Aorta (tissue), 5 donors: Measurements from ENCODE around the gene RPS4Y1. TPM values are rescaled to one million over a fixed set of nuclear protein-coding genes. Genes with fewer than 3 reads are reported as not detected.
"Not testable (repeated sequence)": the region's sequence is repeated elsewhere in the genome, so short reads cannot be mapped to it uniquely, and the experiment has no call there.

Experiments used
- ATAC-seq: fragments of 200-7000 bp; cut with Tn5 transposase; one replicate; pipeline ENCODE4 v1.9.1; 2022; ENCODE audit warnings: moderate library complexity; ENCODE audit not compliant: low FRiP score
- DNase-seq, 2 donors: peaks; one replicate each; pipeline ENCODE4 v3.0.0-alpha.2; 2020
- H3K27ac ChIP-seq, 2 donors: one replicate each; pipeline ENCODE4 v1.5.1; 2013; ENCODE audit warnings: low read length in 2 of 2, mild to moderate bottlenecking in 2 of 2, moderate library complexity in 2 of 2, control low read depth in 1 of 2, inconsistent platforms in 1 of 2, low read depth in 1 of 2
- H3K27me3 ChIP-seq, 2 donors: one replicate each; pipeline ENCODE4 v1.6.1; 2013; ENCODE audit warnings: control low read depth in 1 of 2, low read length in 1 of 2, mild to moderate bottlenecking in 1 of 2, moderate library complexity in 1 of 2; ENCODE audit not compliant: insufficient read depth in 2 of 2, control insufficient read depth in 1 of 2
- H3K36me3 ChIP-seq, 2 donors: one replicate each; pipeline ENCODE4 v1.6.1; 2013; ENCODE audit warnings: control low read depth in 1 of 2, low read length in 1 of 2, mild to moderate bottlenecking in 1 of 2; ENCODE audit not compliant: insufficient read depth in 2 of 2, control insufficient read depth in 1 of 2
- H3K4me1 ChIP-seq, 2 donors: one replicate each; pipeline ENCODE4 v1.6.1; 2013; ENCODE audit warnings: low read length in 2 of 2, control low read depth in 1 of 2, mild to moderate bottlenecking in 1 of 2, moderate library complexity in 1 of 2; ENCODE audit not compliant: insufficient read depth in 2 of 2, control insufficient read depth in 1 of 2
- H3K4me3 ChIP-seq, 2 donors: one replicate each; pipeline ENCODE4 v1.5.1; 2013; ENCODE audit warnings: low read length in 2 of 2, control low read depth in 1 of 2, mild to moderate bottlenecking in 1 of 2
- H3K9me3 ChIP-seq: one replicate; pipeline ENCODE4 v1.6.1; 2013; ENCODE audit warnings: mild to moderate bottlenecking, low read length; ENCODE audit not compliant: control insufficient read depth
- WGBS, 2 donors: extraction: QIAGEN DNeasy Blood & Tissue Kit; methylation state at CpG; one replicate each; pipeline ENCODE4 v1.1.7; 2013; 5-methylcytosine and 5-hydroxymethylcytosine counted together
- intact Hi-C, 2 donors: fragments of 100-400 bp; cut with DNase I; formaldehyde crosslinking; loops; one replicate each; pipeline versions ENCODE4 v1.14.2 to v1.15.0; 2022
- polyA plus RNA-seq, 2 donors: library from polyadenylated mRNA; stranded (reverse); fragments of 200-250 nt; gene quantifications; one replicate each; pipeline ENCODE4 v1.2.3, GENCODE V29; 2013
- total RNA-seq, 2 donors: library from RNA; stranded (reverse); fragmentation: NEBNext Ultra II Directional; extraction: Animal tissue kit (Norgen Biotek cat#: 25700); gene quantifications; one replicate each; pipeline ENCODE4 v1.2.1, GENCODE V29; 2021
- donor health status: healthy with polysubstance abuse.
- donor health status: Bipolar disorder and iron deficiency.
- donor health status: DM: no; HTN: no; CAD: no.
- donor health status: DM: no; HTN: no; CAD: no.
- donor health status: DM: yes; HTN: yes; CAD: no.

RPS4Y1 gene
- total and polyA plus RNA-seq, 4 donors = 0.23 to 479 TPM; not detected in 2

- no peaks in the 10 kb centered on the region for H3K27me3 ChIP-seq
- no peak for ATAC-seq
- H3K36me3 ChIP-seq = no peaks in the 10 kb centered on the region
- no peak for DNase-seq
- WGBS, 2 donors = 15% methylated on average over 2 of the region's 2 CpGs; no CpG with 5 or more reads in 1 of the 2 donors
- no peak overlapping the region for H3K4me3 ChIP-seq
- H3K27ac ChIP-seq = no peak overlapping the region
- no peaks in the 10 kb centered on the region for H3K4me1 ChIP-seq
- no peaks in the 10 kb centered on the region for H3K9me3 ChIP-seq
- intact Hi-C loops = no loop called here
Observed at GRCh38 chrY:2866581-2866980, 25.2 kb downstream of the RPS4Y1 start.

GRCh38 chrY:2867469-2867868 is 26.1 kb downstream of the RPS4Y1 start:
- ATAC-seq (no peak), DNase-seq (no peak)
- Histone ChIP-seq H3K27ac (no peak overlapping the region), H3K27me3 (no peaks in the 10 kb centered on the region), H3K9me3 (no peaks in the 10 kb centered on the region), H3K4me3 (no peak overlapping the region), H3K4me1 (no peaks in the 10 kb centered on the region), H3K36me3 (no peaks in the 10 kb centered on the region)
- WGBS, 2 donors = 12% methylated on average over 8 of the region's 8 CpGs; no CpG with 5 or more reads in 1 of the 2 donors
- intact Hi-C loops = no loop called here

GRCh38 chrY:2868035-2868607 is 26.7 kb downstream of the RPS4Y1 start:
- H3K27me3 ChIP-seq = no peaks in the 10 kb centered on the region
- ATAC-seq (no peak), DNase-seq (no peak)
- intact Hi-C loops = no loop called here
- WGBS, 2 donors = 86% methylated on average over 8 of the region's 8 CpGs; no CpG with 5 or more reads in 1 of the 2 donors
- no peak overlapping the region for H3K27ac ChIP-seq
- no peaks in the 10 kb centered on the region for H3K9me3 ChIP-seq
- H3K4me3 ChIP-seq = no peak overlapping the region
- no peaks in the 10 kb centered on the region for H3K36me3 ChIP-seq
- H3K4me1 ChIP-seq = no peaks in the 10 kb centered on the region

GRCh38 chrY:2872234-2872633 is 30.8 kb downstream of the RPS4Y1 start:
- ATAC-seq, H3K4me1 ChIP-seq, H3K9me3 ChIP-seq, H3K27me3 ChIP-seq, H3K36me3 ChIP-seq, H3K27ac ChIP-seq, H3K4me3 ChIP-seq, intact Hi-C loops, DNase-seq: not testable (repeated sequence)
- 96% methylated on average over 9 of the region's 9 CpGs; no CpG with 5 or more reads in 1 of the 2 donors for WGBS, 2 donors

GRCh38 chrY:2874211-2874610 is 32.8 kb downstream of the RPS4Y1 start:
- no peaks in the 10 kb centered on the region for H3K36me3 ChIP-seq
- H3K27ac ChIP-seq = no peak overlapping the region
- 9% methylated on average over 1 of the region's 1 CpG; no CpG with 5 or more reads in 1 of the 2 donors for WGBS, 2 donors
- H3K27me3 ChIP-seq = no peaks in the 10 kb centered on the region
- ATAC-seq (no peak), DNase-seq (no peak)
- intact Hi-C loops = no loop called here
- H3K4me3 ChIP-seq = no peak overlapping the region
- H3K4me1 ChIP-seq = no peaks in the 10 kb centered on the region
- H3K9me3 ChIP-seq = no peaks in the 10 kb centered on the region

GRCh38 chrY:2883561-2883960 is 42.2 kb downstream of the RPS4Y1 start:
- no peak overlapping the region for H3K27ac ChIP-seq
- no peaks in the 10 kb centered on the region for H3K9me3 ChIP-seq
- DNase-seq = no peak
- intact Hi-C loops = no loop called here
- WGBS, 2 donors = 65% methylated on average over 1 of the region's 1 CpG; no CpG with 5 or more reads in 1 of the 2 donors
- no peaks in the 10 kb centered on the region for H3K36me3 ChIP-seq
- no peaks in the 10 kb centered on the region for H3K27me3 ChIP-seq
- no peaks in the 10 kb centered on the region for H3K4me1 ChIP-seq
- no peak for ATAC-seq
- no peak overlapping the region for H3K4me3 ChIP-seq

- H3K4me3 ChIP-seq = no peak overlapping the region
- WGBS, 2 donors = 18% methylated on average over 3 of the region's 3 CpGs; no CpG with 5 or more reads in 1 of the 2 donors
- ATAC-seq = no peak
- H3K9me3 ChIP-seq = no peaks in the 10 kb centered on the region
- H3K4me1 ChIP-seq = no peaks in the 10 kb centered on the region
- no peaks in the 10 kb centered on the region for H3K36me3 ChIP-seq
- no peak overlapping the region for H3K27ac ChIP-seq
- H3K27me3 ChIP-seq = no peaks in the 10 kb centered on the region
- no peak for DNase-seq
- intact Hi-C loops = no loop called here
Observed at GRCh38 chrY:2885880-2886279, 44.5 kb downstream of the RPS4Y1 start.

GRCh38 chrY:2887386-2887785 is 46.0 kb downstream of the RPS4Y1 start:
- intact Hi-C loops = no loop called here
- no peaks in the 10 kb centered on the region for H3K27me3 ChIP-seq
- H3K9me3 ChIP-seq = no peaks in the 10 kb centered on the region
- 47% methylated on average over 5 of the region's 5 CpGs; no CpG with 5 or more reads in 1 of the 2 donors for WGBS, 2 donors
- H3K36me3 ChIP-seq = no peaks in the 10 kb centered on the region
- ATAC-seq (no peak), DNase-seq (no peak)
- H3K4me3 ChIP-seq = no peak overlapping the region
- no peak overlapping the region for H3K27ac ChIP-seq
- no peaks in the 10 kb centered on the region for H3K4me1 ChIP-seq

GRCh38 chrY:2887955-2888354 is 46.6 kb downstream of the RPS4Y1 start:
- no peaks in the 10 kb centered on the region for H3K36me3 ChIP-seq
- H3K9me3 ChIP-seq = no peaks in the 10 kb centered on the region
- H3K4me1 ChIP-seq = no peaks in the 10 kb centered on the region
- H3K27ac ChIP-seq = no peak overlapping the region
- H3K27me3 ChIP-seq = no peaks in the 10 kb centered on the region
- intact Hi-C loops = no loop called here
- WGBS, 2 donors = 22% methylated on average over 3 of the region's 3 CpGs; no CpG with 5 or more reads in 1 of the 2 donors
- no peak overlapping the region for H3K4me3 ChIP-seq
- DNase-seq (no peak), ATAC-seq (no peak)
